Measurements from ENCODE around the gene SCYGR5.
"Not testable (repeated sequence)": the region's sequence is repeated elsewhere in the genome, so short reads cannot be mapped to it uniquely, and the experiment has no call there.

SCYGR5 gene, protein sequence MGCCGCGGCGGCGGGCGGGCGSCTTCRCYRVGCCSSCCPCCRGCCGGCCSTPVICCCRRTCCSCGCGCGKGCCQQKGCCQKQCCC

DNA sequence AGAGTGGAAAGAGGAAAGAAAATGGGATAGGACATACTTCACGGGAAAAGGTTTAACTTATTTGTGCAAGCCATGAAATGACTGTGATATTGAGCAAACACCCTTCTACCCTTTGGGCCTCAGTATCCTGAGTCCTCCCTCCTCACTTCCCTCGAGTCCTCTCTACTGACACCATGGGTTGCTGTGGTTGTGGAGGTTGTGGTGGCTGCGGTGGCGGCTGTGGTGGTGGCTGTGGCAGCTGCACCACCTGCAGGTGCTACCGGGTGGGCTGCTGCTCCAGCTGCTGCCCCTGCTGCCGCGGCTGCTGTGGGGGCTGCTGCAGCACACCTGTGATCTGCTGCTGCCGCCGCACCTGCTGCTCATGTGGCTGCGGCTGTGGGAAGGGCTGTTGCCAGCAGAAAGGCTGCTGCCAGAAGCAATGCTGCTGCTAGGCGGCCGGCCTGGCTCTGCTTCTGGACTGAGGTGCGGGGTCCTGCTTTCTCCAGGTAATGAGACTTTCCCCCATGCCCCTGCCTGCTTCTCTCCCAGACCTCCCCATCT, at the start of gene SCYGR5:
TSS of gene SCYGR5 (plus strand) at position 174 of the 540 bp plus-strand sequence. CDS start at position 174, 0 bp downstream.
- not testable (repeated sequence) for DNase-seq (ENCODE audit: low read depth in 2 of 2)

DNA sequence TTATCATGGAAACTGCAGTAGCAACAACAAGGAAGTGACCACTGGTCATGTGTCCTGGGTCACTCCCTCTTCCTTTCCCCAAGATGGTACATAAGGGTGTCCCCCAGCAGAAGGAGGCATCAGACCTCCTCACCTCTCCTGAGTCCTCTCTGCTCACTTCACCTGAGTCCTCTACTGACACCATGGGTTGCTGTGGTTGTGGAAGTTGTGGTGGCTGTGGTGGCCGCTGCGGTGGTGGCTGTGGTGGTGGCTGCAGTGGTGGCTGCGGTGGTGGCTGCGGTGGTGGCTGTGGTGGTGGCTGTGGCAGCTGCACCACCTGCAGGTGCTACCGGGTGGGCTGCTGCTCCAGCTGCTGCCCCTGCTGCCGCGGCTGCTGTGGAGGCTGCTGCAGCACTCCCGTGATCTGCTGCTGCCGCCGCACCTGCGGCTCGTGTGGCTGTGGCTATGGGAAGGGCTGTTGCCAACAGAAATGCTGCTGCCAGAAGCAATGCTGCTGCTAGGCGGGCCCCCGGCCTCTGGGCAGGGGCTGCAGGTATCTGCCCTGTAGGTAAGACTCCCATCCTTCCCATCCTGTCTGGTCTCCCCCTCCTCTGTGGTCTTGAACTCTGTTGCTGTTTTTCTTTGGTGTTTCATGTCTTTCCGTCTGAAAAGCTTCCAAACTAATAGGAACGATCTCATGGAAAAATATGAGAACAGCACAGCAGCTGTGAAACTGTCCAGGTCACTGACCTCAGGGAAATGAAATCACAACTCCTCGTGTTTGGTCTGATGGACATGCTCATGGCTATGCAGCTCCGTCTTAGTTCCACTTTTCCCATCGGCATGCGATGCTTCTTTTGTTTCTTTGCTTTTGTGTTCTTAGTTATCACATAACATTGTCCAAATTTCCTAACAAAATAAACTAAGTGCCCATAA, 49.0 kb upstream of the SCYGR5 start, which contains the start of gene SCYGR4:
TSS of gene SCYGR4 (plus strand) at position 183 of the 915 bp plus-strand sequence. CDS start at position 183, 0 bp downstream.
- no peak for DNase-seq (ENCODE audit: low read depth in 2 of 2)

DNA sequence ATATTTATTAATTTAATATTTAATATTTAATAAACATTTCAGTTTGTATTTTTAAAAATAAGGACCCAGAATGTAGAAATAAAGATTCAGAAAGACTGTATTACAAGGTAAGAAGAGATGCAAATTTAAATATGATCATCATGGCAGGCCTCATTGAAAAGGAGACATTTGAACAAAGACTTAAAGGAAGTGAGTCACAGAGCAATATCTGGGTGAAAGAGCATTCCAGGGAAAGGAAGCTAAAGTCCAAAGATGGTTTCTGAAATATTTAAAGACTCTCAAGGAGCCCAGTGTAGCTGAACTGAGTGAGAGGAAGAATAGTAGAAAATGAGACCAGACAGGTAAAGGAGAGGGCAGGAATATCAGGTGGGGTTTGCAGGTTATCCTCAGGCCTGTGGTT, 43.4 kb upstream of the SCYGR5 start:
- peak; percentile 21 to 26 for DNase-seq (ENCODE audit: low read depth in 2 of 2)

DNA sequence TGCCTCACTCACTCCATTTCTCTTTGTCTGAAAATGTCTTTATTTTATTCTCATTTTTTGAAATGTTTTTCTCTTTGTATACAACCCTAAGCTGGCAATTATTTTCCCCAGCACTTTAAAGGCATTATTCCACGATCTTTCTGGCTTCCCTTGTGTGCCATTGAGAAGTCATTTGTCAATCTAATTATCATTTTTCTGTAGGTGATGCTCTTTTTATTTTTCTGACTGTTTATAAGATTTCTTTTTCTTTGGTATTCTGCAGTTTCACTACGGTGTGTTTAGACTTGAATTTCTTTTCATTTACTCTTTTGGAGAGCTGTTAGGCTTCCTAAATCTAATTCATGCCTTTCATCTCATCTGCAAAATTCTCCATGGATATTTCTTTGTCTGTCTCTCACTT, 41.2 kb upstream of the SCYGR5 start:
- DNase-seq (ENCODE audit: low read depth in 2 of 2), result no peak

DNA sequence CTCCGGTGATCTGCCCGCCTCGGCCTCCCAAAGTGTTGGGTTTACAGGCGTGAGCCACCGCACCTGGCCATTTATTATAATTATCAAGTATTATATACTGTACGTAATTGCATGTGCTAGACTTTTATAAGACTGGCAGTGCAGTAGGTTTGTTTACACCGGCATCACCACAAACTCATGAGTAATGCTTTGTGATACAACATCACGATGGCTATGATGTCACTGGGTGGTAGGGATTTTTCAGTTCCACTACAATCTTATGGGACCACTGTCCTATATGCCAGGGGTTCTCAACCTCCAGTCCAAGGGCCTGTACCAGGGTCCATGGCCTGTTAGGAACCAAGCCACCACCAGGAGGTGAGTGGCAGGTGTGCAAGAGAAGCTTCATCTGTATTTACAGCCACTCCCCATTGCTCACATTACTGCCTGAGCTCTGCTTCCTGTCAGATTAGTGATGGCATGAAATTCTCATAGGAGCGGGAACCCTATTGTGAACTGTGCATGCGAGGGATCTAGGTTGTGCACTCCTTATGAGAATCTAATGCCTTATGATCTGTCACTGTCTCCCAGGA, 39.9 kb upstream of the SCYGR5 start:
- DNase-seq (ENCODE audit: low read depth in 2 of 2), result no peak

DNA sequence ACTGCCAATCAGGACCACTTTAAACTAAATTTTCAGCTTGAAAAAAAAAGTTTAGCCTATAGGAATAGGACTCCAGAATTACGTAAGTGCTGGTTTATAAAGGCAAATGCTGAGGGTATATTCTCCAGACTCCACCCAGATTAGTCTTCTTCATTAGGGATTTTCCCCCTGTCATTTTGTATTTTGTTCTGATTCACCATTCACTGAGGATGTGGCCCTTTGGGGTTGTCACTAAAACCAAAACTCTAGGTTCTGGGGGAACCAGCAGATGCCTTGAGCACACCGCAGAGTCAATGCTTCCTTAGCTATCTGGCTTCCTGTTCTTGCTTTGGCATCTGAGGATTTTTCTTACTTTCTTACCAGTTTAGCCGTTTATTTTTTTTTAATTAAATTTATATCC, 38.8 kb upstream of the SCYGR5 start:
- no peak for DNase-seq (ENCODE audit: low read depth in 2 of 2)

DNA sequence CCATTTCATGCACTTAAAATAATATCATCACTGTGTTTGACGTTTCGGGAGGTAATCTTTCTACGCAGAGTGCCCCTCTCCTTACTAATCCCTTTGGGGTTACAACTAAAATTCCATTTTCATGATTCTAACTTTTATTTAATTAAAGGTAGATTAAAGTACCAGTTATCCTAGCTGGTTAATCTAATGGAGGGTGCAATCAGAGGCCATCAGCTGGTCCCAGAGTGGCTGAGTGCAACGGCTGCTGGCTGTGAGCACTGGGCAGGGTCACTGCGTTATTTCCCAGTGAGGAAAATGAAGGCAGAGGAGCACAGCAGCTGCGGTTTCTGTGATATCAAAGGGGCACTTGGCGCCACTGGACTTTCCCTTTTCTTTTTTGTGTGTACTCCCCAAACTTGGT, 37.2 kb upstream of the SCYGR5 start:
- DNase-seq (ENCODE audit: low read depth in 2 of 2), result no peak

DNA sequence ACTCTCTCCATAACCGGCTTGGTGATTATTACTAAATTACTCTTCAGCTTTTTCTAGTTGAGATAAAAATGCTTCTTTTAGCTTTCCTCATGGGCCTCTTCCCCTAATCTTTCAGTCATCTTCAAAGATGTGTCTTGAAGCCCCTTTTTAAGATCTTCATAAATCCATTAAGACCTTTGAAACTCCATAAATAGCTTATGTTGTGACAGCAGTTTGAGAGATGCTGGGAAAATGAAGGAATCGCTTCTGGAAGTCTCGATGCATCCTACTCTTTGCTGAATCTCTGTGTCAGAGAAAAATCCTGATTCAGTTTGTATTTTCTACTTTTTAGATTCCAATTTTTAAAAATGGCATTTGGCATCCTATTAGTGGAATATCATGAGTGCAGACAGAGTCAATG, 36.3 kb upstream of the SCYGR5 start:
- DNase-seq (ENCODE audit: low read depth in 2 of 2), result no peak

DNA sequence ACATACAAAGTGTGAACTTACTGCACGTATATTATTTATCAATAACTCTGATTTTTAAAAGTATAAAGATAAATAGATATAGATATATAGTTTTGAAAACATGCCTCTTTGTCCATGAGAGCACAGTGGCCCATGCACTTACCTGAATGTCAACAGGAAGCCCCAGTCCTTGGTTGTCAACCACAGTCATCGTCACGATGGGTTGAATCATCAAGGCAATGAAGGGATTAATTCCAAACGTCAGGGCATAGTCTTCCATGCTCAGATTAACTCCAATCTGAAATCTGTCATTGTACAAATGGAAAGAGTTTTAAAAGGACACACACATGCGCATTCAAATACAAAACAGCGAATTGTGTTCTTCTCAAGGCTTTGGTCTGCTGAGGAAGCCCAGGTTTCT, 33.8 kb upstream of the SCYGR5 start:
- no peak for DNase-seq (ENCODE audit: low read depth in 2 of 2)

DNA sequence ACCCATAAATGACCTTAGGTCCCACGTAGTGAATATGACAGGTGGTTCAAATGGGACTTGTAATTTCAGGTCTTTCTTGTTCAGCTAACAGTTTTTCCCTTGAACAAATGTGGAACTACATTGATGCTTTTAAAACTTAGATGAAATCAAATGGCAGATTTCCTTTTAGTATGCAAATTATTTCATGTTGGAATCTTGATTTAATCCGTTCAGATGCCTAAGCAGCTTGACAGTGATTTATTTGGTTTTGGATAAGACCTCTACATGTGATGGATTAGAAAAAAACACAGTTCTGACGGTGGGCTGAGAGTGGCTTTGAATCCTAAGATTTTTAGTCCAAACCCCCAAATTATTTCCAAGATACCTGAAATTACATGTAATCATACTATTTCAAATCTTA, 32.4 kb upstream of the SCYGR5 start:
- DNase-seq (ENCODE audit: low read depth in 2 of 2), result no peak

DNA sequence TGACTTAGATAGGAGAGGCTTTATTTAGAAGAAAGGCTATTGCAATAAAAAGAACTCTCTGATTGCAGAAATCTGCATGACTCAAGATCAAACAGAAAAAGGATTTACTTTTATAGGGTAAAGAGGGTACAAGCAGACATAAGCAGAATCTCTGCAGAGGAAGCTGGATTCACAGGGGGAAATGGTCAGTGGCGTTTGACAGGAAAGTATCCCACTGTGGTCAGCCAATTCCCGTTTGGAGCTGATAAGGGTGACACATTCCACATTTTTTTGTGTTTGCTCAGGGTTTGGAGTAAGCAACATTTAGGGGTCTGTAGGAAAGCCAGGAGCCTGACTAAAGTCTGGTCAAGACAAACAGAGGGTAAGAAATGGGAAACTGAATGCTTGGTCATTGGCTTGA, 23.9 kb upstream of the SCYGR5 start:
- no peak for DNase-seq (ENCODE audit: low read depth in 2 of 2)

DNA sequence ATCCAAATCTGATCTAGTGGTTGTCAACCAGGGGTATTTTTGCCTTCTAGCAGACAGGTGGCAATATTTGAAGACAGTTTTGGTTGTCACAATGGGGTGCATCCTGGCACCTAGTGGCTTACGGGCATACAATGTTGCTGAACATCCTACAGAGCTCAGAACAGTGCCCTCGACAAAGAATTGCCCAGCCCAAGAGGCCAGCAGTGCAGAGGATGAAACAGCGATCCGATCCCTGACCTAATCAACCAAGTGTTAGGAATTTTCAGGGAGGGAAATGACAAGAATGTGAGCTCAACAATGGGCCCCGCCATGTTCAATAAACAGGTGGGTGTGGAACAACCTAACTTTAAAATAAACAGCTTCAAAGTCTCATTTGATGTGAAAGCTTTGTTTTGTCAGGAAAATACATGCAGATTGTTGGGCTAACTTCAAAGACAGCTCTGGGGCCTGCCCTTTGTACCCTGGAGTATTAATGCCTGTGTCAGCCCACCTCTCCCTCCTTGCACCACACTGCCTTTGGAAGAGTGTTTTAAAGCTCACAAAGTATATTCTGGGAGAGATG, 22.5 kb upstream of the SCYGR5 start:
- no peak for DNase-seq (ENCODE audit: low read depth in 2 of 2)

DNA sequence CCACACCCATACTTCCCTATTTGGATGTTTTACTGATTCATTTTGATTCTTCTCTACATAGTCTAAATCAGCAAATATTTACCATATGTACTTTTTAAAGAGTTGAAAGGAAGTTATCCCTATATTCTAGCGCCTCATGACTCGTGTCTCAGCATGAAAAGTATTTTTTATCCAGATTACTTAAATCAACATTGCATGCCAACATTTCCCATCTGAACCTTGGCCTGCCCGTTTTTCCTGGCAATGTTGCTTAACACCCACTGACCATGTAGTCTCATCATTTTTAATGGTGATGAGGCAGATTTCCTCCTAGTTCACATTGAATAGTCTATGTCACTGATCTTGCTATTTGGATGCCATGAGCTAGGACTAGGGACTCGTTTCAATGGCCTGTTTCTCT, 13.2 kb upstream of the SCYGR5 start:
- DNase-seq (ENCODE audit: low read depth in 2 of 2), result no peak

DNA sequence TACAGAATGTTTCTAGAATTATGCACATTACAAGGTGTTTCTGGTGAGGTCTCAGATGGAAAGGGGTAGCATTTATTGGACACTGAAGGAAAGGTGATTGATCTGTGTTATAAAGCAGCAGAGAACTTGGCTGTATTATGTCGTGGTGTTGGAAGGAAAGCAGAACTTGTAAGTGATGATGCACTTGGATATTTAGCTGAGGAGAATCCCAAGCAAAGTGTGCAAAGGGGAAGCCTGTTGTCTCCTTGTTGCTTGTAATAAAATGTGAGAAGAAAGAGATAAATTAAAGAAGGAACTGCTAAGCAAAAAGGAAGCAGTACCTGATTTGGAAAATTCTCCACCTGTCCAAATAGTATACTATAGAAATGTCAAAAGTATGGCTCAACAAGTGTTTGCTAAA, 12.2 kb upstream of the SCYGR5 start:
- DNase-seq (ENCODE audit: low read depth in 2 of 2), result no peak

DNA sequence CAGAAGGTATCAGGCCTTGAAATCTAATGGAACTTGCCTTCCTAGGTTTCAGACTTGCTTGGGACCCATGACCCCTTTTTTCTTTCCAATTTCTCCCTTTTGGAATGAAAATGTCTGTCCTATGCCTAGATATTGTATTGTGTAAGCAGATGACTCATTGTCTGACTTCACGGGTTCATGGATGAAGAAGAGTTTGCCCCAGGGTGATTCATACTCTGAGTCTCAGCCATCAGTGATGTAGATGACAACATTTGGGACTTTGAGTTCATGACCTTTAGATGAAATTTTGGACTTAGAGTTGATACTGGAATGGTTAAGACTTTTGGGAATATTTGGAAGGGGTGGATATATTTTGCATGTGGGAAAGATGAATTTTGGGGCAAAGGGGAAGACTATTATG, 11.2 kb upstream of the SCYGR5 start:
- DNase-seq (ENCODE audit: low read depth in 2 of 2), result peak; percentile 29 to 43

DNA sequence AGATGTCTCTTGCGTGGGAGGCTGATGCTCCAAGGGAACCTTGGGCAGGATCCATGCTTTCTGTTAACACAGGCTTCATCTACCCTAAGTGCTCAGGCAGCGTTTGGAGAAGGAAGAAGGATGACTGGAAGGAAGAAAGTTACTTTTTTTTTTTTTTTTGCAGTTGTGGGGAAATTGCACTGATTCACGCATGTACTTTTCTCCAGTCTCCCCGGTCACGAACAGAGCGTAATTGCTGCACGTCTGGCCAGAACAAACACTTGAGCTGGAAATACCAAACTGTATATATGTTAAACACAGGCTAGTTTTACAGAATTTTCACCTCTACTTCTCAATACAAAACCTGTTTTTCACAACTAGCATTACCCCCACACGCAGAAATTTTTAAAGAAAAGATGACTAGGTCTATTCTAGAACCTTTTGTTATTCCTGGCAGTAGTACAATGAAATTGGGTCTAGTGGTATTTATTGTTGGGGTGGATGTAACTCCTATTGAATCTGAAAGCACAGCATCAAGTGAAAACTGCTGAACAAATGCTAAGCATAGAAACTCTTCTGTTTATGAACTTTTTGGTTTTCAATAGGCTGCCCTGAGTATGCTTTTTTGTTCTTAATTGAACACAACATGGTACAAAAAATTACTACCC, 9.3 kb upstream of the SCYGR5 start:
- DNase-seq (ENCODE audit: low read depth in 2 of 2), result no peak

DNA sequence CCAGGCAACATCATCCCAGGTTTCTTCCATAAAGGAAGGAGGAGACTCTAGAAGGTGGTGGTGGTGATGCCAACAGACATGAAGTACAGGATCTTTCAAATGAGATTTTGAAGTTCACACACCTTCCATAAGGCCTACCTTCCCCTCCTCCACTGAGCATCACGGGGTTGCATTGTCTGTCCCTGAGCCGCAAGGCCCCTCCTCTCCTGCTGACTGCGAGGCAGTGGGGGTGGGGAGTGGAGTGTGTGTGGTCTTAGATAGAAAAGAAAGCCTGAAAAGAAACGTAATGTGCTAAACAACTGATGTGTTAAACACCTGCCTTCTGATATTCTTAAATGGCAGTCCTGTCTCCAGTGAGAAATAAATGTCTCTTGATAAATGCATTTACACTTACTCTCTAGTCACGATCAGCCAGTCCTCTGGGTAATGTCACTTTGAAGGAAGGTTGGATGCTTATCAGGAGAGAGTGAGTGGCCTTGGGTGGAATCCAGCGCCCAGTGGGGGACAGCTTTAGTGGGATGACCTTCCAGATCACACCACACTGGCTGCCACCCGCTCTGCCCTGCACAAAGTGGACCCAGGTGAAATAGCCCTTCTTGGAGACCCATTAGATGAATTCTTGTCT, 5.5 kb upstream of the SCYGR5 start:
- no peak for DNase-seq (ENCODE audit: low read depth in 2 of 2)

DNA sequence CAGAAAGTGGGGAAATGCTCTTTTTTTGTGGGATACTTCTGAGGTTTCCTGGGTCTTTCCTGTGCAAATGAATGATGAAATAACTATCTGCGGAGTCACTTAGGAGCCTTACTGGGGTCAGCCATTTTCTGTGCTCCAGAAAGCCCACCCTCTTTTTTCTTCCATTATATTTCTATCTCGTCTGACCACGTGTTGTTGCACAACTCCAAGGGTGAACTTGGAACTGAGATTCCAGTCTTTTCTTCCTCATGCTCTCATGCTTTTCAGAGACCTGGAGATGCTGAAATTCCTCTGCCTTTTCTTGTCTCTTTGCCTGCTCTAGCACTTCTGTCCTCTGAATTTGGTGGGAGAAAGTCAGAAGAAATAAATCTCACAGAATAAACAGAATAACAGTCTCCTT, 4.8 kb upstream of the SCYGR5 start:
- DNase-seq (ENCODE audit: low read depth in 2 of 2), result no peak

DNA sequence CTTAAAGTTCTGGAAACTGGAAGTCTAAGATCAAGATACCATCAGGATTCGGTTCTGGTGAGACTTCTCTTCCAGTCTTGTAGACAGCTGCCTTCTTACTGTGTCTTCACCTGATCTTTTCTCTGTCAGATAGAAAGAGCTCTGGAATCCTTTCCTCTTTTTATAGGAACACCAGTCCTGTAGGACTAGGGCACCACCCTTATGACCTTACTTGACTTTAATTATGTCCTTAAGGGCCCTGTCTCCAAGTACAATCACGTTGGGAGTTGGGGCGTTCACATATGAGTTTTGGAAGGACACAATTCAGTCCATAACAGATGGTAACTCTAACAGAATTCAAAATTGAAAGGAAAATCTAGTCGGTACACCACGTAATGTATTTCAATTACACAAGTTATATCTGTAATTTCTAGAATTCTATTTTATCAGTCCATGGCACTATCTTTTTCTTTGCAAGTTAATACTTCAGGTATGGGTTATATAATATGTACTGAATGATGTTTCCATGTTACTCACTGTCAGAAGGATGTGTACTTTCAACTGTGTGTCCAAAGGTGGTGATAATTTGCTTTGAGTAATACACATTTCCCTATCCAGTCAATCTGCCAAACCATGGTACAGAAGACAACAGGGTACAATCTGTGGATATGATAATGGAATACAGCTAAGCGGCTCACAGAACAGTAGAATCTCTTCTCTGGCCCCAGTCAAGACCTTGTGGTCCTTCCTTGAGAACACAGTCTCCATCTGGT, 1.2 kb upstream of the SCYGR5 start:
- DNase-seq (ENCODE audit: low read depth in 2 of 2), result no peak

DNA sequence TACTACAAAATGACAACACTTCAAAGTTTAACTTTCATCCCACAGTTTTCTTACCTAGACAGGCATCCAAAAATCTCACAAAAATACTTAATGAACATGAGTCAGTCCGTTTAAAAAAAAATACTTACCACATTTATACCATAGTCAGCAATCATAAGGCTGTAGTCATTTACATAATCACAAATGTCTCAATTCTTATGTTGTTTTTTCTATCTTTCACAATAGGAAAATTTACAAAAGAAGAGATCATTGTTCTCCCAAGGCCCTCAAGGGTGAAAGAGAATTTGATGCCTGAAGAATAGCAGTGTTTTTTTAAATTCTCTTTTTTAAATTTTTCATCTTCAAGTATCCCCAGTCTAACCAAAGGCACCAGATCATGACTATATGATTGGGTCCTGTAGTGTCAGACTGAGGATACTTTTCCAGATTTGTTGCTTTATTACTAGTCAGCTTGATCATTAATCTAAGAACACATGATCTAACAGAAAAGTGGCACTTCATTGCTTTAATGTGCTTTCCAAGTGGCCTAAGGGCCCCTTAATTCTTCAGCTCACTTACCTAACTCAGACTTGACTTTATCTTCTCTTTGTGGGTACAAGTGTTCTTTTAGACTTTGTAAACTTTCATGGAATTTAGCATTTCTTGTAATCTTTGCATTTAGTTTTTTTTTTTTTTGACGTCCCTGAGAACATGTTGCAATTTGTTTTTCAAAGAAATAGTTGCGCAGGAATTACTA, 4.7 kb downstream of the SCYGR5 start:
- DNase-seq (ENCODE audit: low read depth in 2 of 2), result no peak
